Caki2 (cell line): ENCODE data around the gene UBE2E3. TPM values are rescaled to one million over a fixed set of nuclear protein-coding genes. Genes with fewer than 3 reads are reported as not detected.

Experiments used
- DNase-seq: peaks from one replicate; pipeline ENCODE4 v3.0.0-alpha.2; 2015; ENCODE audit warnings: low read depth
- in situ Hi-C: cut with HindIII; loops from 2 replicates; pipeline ENCODE4 v1.10.0; 2016; ENCODE audit warnings: low sequenced_read_pairs, low pct_unique_long_range_greater_than_20kb, mixed read lengths
- total RNA-seq: library from RNA; depleted of rRNA; stranded (reverse); fragments of >200 nt; shearing (Covaris generic); gene quantifications from 2 replicates; pipeline ENCODE4 v1.2.3, GENCODE V29; 2014; ENCODE audit warnings: low replicate concordance

Gene UBE2E3
- total RNA-seq, 1 experiment from 2014 or later, result 216 TPM

GRCh38 chr2:180970016-180970415 is 10.4 kb upstream of the UBE2E3 start:
- no peak for DNase-seq
- in situ Hi-C loops, result no loop called here

DNA sequence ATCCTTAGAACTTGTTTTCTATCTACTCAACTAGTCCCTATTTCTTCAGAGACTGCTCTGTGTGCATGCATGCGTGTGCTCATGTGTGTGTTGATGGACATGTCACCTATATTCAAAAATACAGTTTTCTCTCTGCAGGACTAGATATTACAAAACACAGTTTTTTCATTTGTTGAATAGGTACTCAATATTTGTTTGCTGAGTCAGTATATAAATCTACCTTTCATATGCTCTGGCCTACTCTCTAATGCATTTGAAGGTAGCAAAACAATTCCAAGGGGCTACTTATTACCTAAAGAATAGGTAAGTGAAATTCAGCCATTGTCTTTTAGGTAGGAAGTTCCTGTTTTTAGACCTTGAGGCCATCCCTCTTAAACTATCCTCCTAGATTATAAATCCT is 8.6 kb upstream of the UBE2E3 start:
- in situ Hi-C loops, result no loop called here
- no peak for DNase-seq

DNA sequence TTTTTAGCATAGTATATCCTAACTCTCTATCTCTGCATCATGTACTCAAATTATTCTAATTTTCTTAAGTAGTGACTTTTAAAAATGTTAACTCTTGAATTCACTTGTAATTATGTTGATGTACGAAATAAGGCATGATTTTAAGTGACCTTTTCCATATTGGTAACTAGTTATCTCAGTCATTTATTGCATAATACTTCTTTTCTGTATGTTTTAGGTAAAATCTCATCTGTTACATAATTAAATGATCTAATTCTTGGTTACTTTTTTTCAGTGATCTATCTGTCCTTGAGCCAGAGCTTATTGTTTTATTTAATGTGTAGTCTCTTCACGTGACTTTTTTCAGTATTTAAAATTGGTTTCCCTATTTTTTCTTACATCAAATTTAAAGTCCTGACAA is 4.8 kb upstream of the UBE2E3 start:
- in situ Hi-C loops, result no loop called here
- DNase-seq, result no peak

DNA sequence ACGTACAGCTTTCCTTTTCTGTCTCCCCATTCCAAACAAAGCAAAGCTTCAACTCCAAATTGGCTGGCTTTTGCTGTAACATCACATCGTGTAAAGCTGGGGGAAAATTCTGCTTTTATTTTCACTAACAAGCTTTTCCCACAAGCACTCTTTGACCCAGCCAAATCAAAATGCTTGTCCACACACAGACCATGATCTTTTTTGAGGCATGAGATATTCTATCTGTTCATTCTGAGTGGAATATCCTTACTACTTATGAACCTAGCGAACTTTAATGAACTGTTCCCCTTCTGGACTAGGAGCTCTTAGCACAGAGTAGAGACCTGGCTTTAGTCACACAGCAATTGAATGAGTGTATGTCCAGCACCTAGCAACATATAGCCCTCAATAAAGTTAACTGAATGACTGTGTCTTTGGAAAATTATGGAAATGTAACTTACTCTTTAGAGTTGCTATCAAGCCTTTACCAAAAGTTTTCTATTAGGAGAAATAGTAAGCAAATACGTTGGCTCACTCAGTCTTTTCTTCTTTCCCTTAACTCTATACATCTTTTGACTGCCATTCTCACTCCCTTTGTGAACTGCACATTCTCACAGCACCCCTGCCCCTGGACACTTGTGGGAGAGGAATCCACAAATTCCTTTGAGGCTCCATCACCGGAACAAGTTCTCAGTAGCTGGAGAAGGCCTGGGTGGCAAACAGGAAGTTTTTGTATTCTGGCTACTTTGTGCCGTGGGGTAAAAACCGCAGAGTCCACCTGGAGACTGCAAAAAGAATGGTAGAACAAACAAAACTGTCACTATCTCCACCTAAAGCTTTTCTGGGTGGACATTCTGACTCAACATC is 1.3 kb upstream of the UBE2E3 start:
- in situ Hi-C loops, result no loop called here
- DNase-seq, result peak; percentile 38

DNA sequence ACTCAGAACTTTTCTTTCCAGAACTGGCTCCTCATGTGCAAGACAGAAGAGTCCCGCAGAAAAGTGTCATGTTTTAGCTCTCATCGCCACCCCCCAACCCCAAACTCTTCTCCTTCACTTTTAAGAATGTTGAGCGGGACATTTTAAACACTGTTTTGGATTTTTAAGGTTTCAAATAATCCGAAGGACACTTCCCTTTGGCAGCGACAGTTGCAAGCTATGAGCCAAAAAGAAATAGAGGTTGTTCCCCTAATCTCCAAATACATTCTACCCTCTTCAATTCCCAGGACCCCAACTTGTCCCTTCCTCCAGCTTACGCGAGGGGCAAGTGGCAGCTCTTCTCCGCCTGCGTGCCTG is 678 bp upstream of the UBE2E3 start:
- in situ Hi-C loops, result no loop called here

DNA sequence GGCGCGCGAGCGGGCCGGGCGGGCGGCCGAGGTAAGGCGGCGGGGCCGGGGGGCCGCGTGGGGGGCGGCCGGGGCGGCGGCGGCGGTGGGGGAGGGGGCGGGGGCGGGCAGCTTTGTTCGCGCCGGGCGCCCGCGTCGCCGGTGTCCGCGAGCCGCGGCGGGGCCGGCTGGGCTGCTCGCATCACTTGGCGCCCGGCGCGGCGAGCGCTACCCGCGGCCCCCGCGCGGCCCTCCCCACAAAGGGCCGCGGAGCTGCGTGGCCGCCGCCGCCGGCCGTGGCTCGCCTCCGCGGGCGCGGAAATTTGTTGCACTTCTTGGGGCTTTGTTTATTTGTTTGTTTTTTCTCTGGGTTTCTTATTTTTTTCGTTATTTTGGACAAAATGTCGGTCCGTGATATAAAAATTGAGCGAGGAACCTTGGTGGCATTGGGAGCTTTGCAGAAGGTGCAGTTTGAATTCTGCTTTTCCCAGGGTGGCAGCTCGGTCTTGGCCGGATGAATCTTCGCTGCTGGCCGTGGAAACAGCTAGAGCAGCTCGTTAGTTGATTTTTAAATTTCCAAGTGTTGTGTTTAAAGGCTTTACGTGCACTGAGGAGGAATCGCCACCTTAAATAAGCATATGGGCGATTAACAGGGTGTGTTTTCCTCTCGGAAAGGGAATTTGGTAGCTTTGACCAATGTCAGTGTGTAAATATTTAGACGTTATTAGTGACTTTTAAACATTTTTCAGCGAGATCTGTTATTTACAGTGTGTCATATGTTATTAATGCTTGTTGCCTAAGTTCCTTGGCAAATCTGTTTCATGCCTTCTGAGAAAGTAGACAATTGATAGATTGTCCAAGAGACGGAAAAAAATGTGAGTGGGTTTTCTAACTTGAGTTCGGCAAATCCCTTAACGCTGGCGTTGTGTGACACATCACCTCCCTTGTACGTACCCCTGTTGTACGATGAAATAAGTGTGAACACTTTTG is 822 bp downstream of the UBE2E3 start:
- DNase-seq, result peak; percentile 30
- in situ Hi-C loops, result no loop called here

More for the DNA sequence above, 678 bp upstream of the UBE2E3 start:
- no peak for DNase-seq

DNA sequence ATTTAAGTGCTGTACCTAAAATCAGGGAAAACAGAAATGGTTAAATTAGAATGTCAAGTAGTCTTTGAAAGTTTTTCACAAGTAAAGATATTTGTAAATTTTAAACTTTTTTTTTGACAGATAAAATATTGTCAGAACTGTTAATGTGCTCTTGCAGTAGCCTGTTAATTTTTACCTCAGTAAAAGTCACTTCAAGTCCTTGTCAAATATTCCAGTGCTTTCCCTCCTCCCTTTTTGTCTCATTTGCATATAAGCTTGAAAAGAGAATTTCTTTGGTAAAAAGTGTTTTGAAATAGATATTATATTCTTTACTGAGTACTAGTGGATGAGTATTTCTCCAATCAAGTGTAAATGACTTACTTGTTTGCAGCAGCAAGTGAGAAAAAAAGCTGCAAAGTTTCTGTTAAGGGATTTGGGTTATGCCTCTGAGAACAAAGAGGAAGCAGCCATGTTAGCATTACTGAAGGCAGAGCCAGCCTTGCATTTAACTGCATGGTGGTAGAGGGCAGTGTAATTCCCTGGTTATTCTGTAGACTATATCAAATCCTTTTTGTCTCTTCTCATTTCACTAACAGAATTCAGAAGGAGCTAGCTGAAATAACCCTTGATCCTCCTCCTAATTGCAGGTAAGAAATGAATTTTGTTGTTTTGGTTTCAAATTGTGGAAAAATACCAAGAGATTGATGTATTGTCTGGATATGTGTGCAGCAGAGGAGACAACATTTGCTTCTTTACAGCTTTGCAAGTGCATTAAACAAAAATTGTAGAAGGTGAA is 3.2 kb downstream of the UBE2E3 start:
- in situ Hi-C loops, result no loop called here
- DNase-seq, result peak; percentile 80

- DNase-seq, result no peak
- in situ Hi-C loops, result no loop called here
Measured at GRCh38 chr2:180985771-180986395, 5.5 kb downstream of the UBE2E3 start.

DNA sequence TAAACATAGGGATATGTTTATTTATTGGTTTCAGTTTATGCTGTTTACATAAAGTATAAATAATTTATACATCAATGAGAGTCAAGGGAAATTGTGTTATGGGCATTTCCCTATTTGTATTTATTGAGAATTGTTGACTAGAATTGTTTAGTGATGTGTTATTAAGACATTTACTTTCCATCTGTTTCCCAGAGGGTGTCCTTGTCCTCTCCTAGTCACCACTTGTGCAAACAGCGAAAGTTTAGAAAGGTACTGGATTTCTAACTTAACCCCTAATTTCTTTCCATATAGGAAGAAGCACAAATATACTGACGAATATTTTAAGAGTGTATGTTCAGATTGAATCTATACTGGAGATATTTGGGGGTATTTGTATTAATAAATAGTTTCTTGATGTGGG is 6.7 kb downstream of the UBE2E3 start:
- in situ Hi-C loops, result no loop called here
- no peak for DNase-seq

GRCh38 chr2:180990337-180990736 is 9.9 kb downstream of the UBE2E3 start:
- in situ Hi-C loops, result no loop called here
- no peak for DNase-seq

GRCh38 chr2:180990794-180991193 is 10.4 kb downstream of the UBE2E3 start:
- DNase-seq, result no peak
- in situ Hi-C loops, result no loop called here

DNA sequence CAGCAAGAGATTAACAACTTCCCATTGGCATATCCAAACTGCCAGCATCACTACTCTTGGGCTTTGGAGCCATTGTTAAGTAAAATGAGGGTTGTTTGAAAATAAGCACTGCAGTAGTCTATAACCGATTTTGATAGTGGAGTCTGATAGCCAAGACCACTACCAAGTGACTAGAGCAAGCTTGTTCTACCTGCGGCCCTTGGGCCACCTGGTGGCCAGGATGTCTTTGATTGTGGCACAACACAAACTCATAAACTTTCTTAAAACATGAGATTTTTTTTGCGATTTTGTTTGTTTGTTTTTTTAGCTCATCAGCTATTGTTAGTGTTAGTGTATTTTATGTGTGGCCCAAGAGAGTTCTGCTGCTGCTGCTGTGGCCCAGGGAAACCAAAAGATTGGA is 11.0 kb downstream of the UBE2E3 start:
- DNase-seq, result no peak
- in situ Hi-C loops, result no loop called here

DNA sequence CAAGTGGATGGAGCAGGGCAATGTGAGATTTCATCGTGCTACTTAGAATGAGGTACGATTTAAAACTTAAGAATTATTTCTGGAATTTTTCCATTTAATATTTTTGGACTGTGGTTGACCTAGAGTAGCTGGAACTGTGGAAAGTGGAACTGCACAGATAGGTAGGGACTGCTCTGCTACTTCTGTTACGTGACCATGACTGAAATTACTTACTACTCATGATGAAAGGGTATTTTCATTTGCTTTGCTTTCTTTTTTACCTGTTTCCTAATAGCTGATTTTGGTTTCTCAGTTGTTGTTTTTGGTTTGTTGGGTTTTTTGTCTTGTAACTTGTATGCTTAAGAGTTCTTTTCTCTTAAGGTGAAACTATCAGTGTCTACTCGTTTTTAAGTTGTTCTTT is 11.4 kb downstream of the UBE2E3 start:
- no peak for DNase-seq
- in situ Hi-C loops, result no loop called here

- in situ Hi-C loops, result no loop called here
- DNase-seq, result no peak
Measured at GRCh38 chr2:180992994-180993393, 12.6 kb downstream of the UBE2E3 start.

DNA sequence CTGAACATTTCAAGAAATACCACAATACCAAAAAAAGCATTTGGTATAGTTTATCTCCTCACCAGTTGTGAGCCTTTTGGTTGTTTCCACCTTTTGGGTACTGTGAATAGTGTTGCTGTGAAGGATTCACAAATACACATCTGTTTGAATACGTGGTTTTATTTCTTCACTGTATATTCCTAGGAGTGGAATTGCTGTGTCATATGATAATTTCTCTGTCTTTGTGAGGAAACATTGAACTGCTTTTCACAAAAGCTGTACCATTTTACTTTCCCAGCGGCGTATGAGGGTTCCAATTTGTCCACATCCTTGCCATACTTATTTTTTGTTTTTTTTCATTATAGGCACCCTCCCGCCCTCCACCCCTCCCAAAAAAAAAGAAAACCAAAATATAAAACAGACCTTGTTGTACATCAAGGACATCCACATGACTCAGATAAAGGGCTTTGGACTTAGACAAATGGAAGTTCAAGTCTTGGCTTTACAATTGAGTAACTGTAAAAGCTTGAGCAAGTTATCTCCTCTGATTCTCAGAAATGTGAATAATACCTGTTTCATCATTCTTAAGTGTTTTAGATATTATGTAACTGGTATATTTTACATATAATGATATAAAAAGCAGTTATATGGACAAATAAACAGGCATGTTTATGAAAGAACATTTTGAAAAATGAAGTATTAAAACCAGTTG is 19.0 kb downstream of the UBE2E3 start:
- in situ Hi-C loops, result no loop called here

GRCh38 chr2:181004647-181005325 is 24.4 kb downstream of the UBE2E3 start:
- DNase-seq, result no peak
- in situ Hi-C loops, result no loop called here

More for the DNA sequence above, 19.0 kb downstream of the UBE2E3 start:
- no peak for DNase-seq

GRCh38 chr2:181005326-181005655 is 24.9 kb downstream of the UBE2E3 start:
- no peak for DNase-seq
- in situ Hi-C loops, result no loop called here
